Cardiac muscle cell (in vitro differentiated cells and primary cell): ENCODE results near the gene GPR82. TPM values are rescaled to one million over a fixed set of nuclear protein-coding genes. Genes with fewer than 3 reads are reported as not detected.

Source experiments
- DNase-seq, 2 donors: peaks; one replicate each; pipeline versions ENCODE4 v3.0.0 to v3.0.0-alpha.2; 2010 to 2017; ENCODE audit warnings: low read depth in 1 of 2, low spot score in 1 of 2
- H3K27ac ChIP-seq: fragments of 200-600 bp; sonication (generic); 2 replicates; pipeline ENCODE4 v1.5.1; 2016
- H3K27me3 ChIP-seq: fragments of 200-600 bp; sonication (generic); 2 replicates; pipeline ENCODE4 v1.6.0; 2016; ENCODE audit warnings: control low read depth
- H3K36me3 ChIP-seq: fragments of 200-600 bp; sonication (generic); 2 replicates; pipeline ENCODE4 v1.5.1; 2016; ENCODE audit warnings: control low read depth
- H3K4me1 ChIP-seq: fragments of 200-600 bp; sonication (generic); 2 replicates; pipeline ENCODE4 v1.8.1; 2017; ENCODE audit warnings: low read depth, mild to moderate bottlenecking, mixed run types
- H3K4me3 ChIP-seq: fragments of 200-600 bp; sonication (generic); 2 replicates; pipeline ENCODE4 v1.5.1; 2016; ENCODE audit warnings: mild to moderate bottlenecking
- H3K9me3 ChIP-seq: fragments of 200-600 bp; sonication (generic); 2 replicates; pipeline ENCODE4 v1.5.1; 2017; ENCODE audit warnings: low read depth, mild to moderate bottlenecking, control low read depth
- polyA plus RNA-seq: library from polyadenylated mRNA; unstranded; fragments of >200 nt; fragmentation: Nextera tagmentation; extraction: Ambion mirVana; gene quantifications from 2 replicates; pipeline ENCODE4 v1.2.1, GENCODE V29; 2016
- total RNA-seq: library from RNA; depleted of rRNA; stranded (reverse); fragments of >200 nt; gene quantifications from 2 replicates; pipeline ENCODE4 v1.2.3, GENCODE V29; 2016
- TF ChIP-seq, protein P1 (sequence below): IDR thresholded peaks from 2 replicates; pipeline ENCODE4 v1.5.1; 2012; ENCODE audit warnings: low read depth, mild to moderate bottlenecking, low read length

Gene GPR82
- total and polyA plus RNA-seq, 2 experiments from 2014 or later = 0.40 TPM; not detected in 1

GRCh38 chrX:41695426-41695825 lies 28.6 kb upstream of the GPR82 start:
- H3K27ac ChIP-seq = no peak overlapping the region
- no peaks in the 10 kb centered on the region for H3K9me3 ChIP-seq
- no peaks in the 10 kb centered on the region for H3K27me3 ChIP-seq
- no peaks in the 10 kb centered on the region for H3K36me3 ChIP-seq
- H3K4me1 ChIP-seq = no peaks in the 10 kb centered on the region
- TF ChIP-seq, protein P1, sequence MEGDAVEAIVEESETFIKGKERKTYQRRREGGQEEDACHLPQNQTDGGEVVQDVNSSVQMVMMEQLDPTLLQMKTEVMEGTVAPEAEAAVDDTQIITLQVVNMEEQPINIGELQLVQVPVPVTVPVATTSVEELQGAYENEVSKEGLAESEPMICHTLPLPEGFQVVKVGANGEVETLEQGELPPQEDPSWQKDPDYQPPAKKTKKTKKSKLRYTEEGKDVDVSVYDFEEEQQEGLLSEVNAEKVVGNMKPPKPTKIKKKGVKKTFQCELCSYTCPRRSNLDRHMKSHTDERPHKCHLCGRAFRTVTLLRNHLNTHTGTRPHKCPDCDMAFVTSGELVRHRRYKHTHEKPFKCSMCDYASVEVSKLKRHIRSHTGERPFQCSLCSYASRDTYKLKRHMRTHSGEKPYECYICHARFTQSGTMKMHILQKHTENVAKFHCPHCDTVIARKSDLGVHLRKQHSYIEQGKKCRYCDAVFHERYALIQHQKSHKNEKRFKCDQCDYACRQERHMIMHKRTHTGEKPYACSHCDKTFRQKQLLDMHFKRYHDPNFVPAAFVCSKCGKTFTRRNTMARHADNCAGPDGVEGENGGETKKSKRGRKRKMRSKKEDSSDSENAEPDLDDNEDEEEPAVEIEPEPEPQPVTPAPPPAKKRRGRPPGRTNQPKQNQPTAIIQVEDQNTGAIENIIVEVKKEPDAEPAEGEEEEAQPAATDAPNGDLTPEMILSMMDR = no peak
- no peak for DNase-seq
- no peak overlapping the region for H3K4me3 ChIP-seq

DNA sequence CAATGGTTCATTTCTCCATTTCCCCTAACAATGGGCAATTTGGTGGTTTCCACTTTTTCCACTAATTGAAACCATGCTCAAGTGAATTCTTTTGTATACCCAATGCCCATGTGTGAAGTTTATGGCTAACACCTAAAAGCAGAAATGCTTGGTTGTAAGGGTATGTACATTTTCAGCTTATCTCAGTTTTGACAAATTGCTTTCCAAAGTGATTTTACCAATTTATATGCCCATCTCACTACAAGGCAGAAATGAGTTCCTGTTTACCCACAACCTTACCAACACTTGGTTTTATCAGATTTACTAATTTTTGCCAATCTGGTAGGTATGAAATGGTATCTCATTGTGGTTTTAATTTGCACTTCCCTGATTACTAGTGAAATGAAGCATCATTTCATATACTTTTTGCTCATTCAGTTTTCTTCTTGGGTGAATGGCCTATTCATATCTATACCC lies 20.4 kb upstream of the GPR82 start:
- no peaks in the 10 kb centered on the region for H3K9me3 ChIP-seq
- H3K4me1 ChIP-seq = no peaks in the 10 kb centered on the region
- no peak overlapping the region for H3K4me3 ChIP-seq
- DNase-seq = no peak
- TF ChIP-seq, protein P1 = no peak
- no peaks in the 10 kb centered on the region for H3K27me3 ChIP-seq
- no peaks in the 10 kb centered on the region for H3K36me3 ChIP-seq
- no peak overlapping the region for H3K27ac ChIP-seq

GRCh38 chrX:41705042-41705441 lies 18.9 kb upstream of the GPR82 start:
- Histone ChIP-seq H3K36me3 (no peaks in the 10 kb centered on the region), H3K4me1 (no peaks in the 10 kb centered on the region), H3K4me3 (no peak overlapping the region), H3K27me3 (no peaks in the 10 kb centered on the region), H3K9me3 (no peaks in the 10 kb centered on the region), H3K27ac (no peak overlapping the region)
- TF ChIP-seq, protein P1 = no peak
- DNase-seq = no peak

DNA sequence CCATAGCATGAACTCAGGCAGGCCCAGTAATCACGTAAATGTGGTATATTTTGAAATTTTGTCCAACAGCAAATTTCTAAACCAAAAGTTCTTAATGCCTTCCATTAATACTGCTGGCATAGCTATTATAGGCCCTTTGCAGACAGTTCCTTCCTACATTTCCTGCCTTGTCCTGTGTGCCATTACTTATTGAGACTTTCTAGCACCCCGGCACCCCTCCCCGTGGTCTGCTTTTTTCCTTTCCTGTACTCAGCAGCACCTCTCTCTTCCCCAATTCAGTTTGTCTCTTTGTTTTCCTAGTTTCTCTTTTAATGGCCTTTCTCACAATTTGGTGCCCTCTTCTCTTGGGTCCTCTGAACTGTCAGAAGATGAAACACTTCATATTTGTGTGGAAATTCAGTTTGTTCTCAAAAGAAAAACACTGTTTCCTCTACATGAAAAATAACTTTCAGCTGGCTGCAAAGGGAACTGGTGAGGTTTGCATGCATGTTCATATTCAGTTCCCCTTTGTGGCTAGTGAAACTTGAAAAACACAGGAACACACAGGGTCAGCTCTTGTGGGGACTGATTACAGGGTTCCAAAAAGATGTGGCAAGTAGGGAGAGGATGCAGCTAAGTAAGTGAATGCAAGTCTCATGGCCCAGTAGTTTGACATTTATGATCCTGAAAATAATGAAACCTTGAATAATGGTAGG lies 18.2 kb upstream of the GPR82 start:
- H3K27ac ChIP-seq = no peak overlapping the region
- H3K27me3 ChIP-seq = no peaks in the 10 kb centered on the region
- TF ChIP-seq, protein P1 = no peak
- H3K4me1 ChIP-seq = no peaks in the 10 kb centered on the region
- no peak overlapping the region for H3K4me3 ChIP-seq
- H3K9me3 ChIP-seq = no peaks in the 10 kb centered on the region
- DNase-seq = no peak
- H3K36me3 ChIP-seq = no peaks in the 10 kb centered on the region

DNA sequence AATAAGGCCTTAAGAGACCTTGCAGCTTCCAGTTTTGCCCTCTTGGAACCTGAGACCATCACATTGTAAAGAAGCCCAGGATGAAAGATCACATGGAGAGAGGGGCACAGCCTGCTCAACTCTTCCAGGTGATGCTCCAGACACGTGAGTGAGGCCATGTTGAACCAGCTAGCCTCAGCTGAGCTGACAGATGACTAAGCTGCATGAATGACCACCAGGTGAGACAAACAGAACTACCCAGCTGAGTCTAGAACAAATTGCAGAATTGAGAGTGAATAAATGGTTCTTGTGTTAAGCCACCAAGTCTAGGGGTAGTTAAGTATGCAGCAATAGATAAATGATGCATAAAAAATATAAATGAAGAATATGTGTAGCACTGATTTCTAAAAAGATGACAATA lies 16.8 kb upstream of the GPR82 start:
- TF ChIP-seq, protein P1 = no peak
- Histone ChIP-seq H3K4me1 (no peaks in the 10 kb centered on the region), H3K27ac (no peak overlapping the region), H3K4me3 (no peak overlapping the region), H3K9me3 (no peaks in the 10 kb centered on the region), H3K27me3 (no peaks in the 10 kb centered on the region), H3K36me3 (no peaks in the 10 kb centered on the region)
- DNase-seq = no peak
